H9 (cell line): ENCODE measurements around the gene OR2T12. TPM values are rescaled to one million over a fixed set of nuclear protein-coding genes. Genes with fewer than 3 reads are reported as not detected.

Source experiments
- DNase-seq: peaks from one replicate; pipeline ENCODE4 v3.0.0-alpha.2; 2017
- H2AFZ ChIP-seq: one replicate; pipeline ENCODE4 v1.6.1; 2013; ENCODE audit warnings: mild to moderate bottlenecking, low read length, control low read depth, moderate library complexity
- H2AK5ac ChIP-seq: 2 replicates; pipeline ENCODE4 v1.6.1; 2013; ENCODE audit warnings: low read length, control low read depth, mixed read lengths; ENCODE audit not compliant: insufficient read length
- H2BK120ac ChIP-seq: one replicate; pipeline ENCODE4 v1.6.1; 2013; ENCODE audit warnings: low read depth, mild to moderate bottlenecking, low read length, control low read depth, inconsistent platforms; ENCODE audit not compliant: poor library complexity, severe bottlenecking
- H2BK12ac ChIP-seq: 2 replicates; pipeline ENCODE4 v1.6.1; 2013; ENCODE audit warnings: low read length, control low read depth, mixed read lengths, low read depth; ENCODE audit not compliant: insufficient read length
- H2BK15ac ChIP-seq: 2 replicates; pipeline ENCODE4 v1.6.1; 2013; ENCODE audit warnings: low read depth, low read length, control low read depth
- H2BK20ac ChIP-seq: one replicate; pipeline ENCODE4 v1.6.1; 2013; ENCODE audit warnings: low read depth, mild to moderate bottlenecking, low read length, control low read depth, inconsistent platforms; ENCODE audit not compliant: poor library complexity, severe bottlenecking
- H2BK5ac ChIP-seq: 2 replicates; pipeline ENCODE4 v1.6.1; 2013; ENCODE audit warnings: low read length, control low read depth, mixed read lengths; ENCODE audit not compliant: insufficient read length
- H3K14ac ChIP-seq: 2 replicates; pipeline ENCODE4 v1.6.1; 2013; ENCODE audit warnings: low read length, control low read depth; ENCODE audit not compliant: insufficient read depth
- H3K18ac ChIP-seq: 2 replicates; pipeline ENCODE4 v1.6.1; 2013; ENCODE audit warnings: low read depth, mild to moderate bottlenecking, mixed read lengths, low read length, control low read depth; ENCODE audit not compliant: insufficient read length
- H3K23ac ChIP-seq: 2 replicates; pipeline ENCODE4 v1.6.1; 2013; ENCODE audit warnings: low read length, control low read depth, mixed read lengths, low read depth; ENCODE audit not compliant: insufficient read length
- H3K23me2 ChIP-seq: 2 replicates; pipeline ENCODE4 v1.6.1; 2013; ENCODE audit warnings: low read depth, mild to moderate bottlenecking, mixed read lengths, low read length, control low read depth; ENCODE audit not compliant: insufficient read length, poor library complexity, severe bottlenecking
- H3K27ac ChIP-seq: 2 replicates; pipeline ENCODE4 v1.5.1; 2013; ENCODE audit warnings: low read length, control low read depth, mixed read lengths, low read depth; ENCODE audit not compliant: insufficient read length
- H3K27me3 ChIP-seq: 2 replicates; pipeline ENCODE4 v1.6.1; 2013; ENCODE audit warnings: low read length, control low read depth, inconsistent platforms; ENCODE audit not compliant: insufficient read depth
- H3K4ac ChIP-seq: 2 replicates; pipeline ENCODE4 v1.6.1; 2013; ENCODE audit warnings: low read depth, mild to moderate bottlenecking, control low read depth, inconsistent platforms, low read length, moderate library complexity
- H3K4me1 ChIP-seq: 2 replicates; pipeline ENCODE4 v1.6.1; 2013; ENCODE audit warnings: low read length, control low read depth, inconsistent platforms; ENCODE audit not compliant: insufficient read depth
- H3K4me2 ChIP-seq: 2 replicates; pipeline ENCODE4 v1.6.1; 2013; ENCODE audit warnings: low read length, control low read depth, mixed read lengths; ENCODE audit not compliant: insufficient read length, insufficient read depth
- H3K56ac ChIP-seq: 2 replicates; pipeline ENCODE4 v1.6.1; 2013; ENCODE audit warnings: low read depth, mild to moderate bottlenecking, mixed read lengths, low read length, control low read depth; ENCODE audit not compliant: insufficient read length
- H3K79me1 ChIP-seq: 2 replicates; pipeline ENCODE4 v1.6.1; 2013; ENCODE audit warnings: low read depth, mild to moderate bottlenecking, moderate library complexity, low read length, control low read depth, inconsistent platforms; ENCODE audit not compliant: insufficient read depth, poor library complexity, severe bottlenecking
- H3K79me2 ChIP-seq: 2 replicates; pipeline ENCODE4 v1.6.1; 2013; ENCODE audit warnings: low read length, control low read depth, inconsistent platforms; ENCODE audit not compliant: insufficient read depth
- H3K9ac ChIP-seq: 2 replicates; pipeline ENCODE4 v1.6.1; 2013; ENCODE audit warnings: low read length, control low read depth, mixed read lengths; ENCODE audit not compliant: insufficient read length; ENCODE audit errors: extremely low read depth
- H3K9me3 ChIP-seq: one replicate; pipeline ENCODE4 v1.6.1; 2013; ENCODE audit warnings: low read depth, low read length, inconsistent platforms; ENCODE audit not compliant: control insufficient read depth
- H3T11ph ChIP-seq: one replicate; pipeline ENCODE4 v1.6.1; 2013; ENCODE audit warnings: mild to moderate bottlenecking, low read length, control low read depth, inconsistent platforms
- H4K20me1 ChIP-seq: one replicate; pipeline ENCODE4 v1.6.1; 2013; ENCODE audit not compliant: control insufficient read depth, insufficient read length, insufficient read depth
- H4K5ac ChIP-seq: 2 replicates; pipeline ENCODE4 v1.6.1; 2013; ENCODE audit warnings: low read depth, mild to moderate bottlenecking, mixed read lengths, low read length, control low read depth; ENCODE audit not compliant: insufficient read length
- H4K8ac ChIP-seq: replicated peaks from 2 replicates; pipeline ENCODE4 v1.6.1; 2013; ENCODE audit warnings: low read length, control low read depth, mixed read lengths, low read depth; ENCODE audit not compliant: insufficient read length
- H4K91ac ChIP-seq: 2 replicates; pipeline ENCODE4 v1.6.1; 2013; ENCODE audit warnings: low read depth, mild to moderate bottlenecking, moderate library complexity, mixed read lengths, low read length, control low read depth; ENCODE audit not compliant: insufficient read length
- H3K27ac Mint-ChIP-seq, 3 experiments: 2 replicates in 2 of 3; 3 replicates in 1 of 3; pipeline ENCODE4 v1.8.0; 2020 to 2021; ENCODE audit warnings: mixed read lengths in 3 of 3, mild to moderate bottlenecking in 1 of 3, moderate library complexity in 1 of 3
- H3K27me3 Mint-ChIP-seq: 2 replicates; pipeline ENCODE4 v1.8.0; 2021; ENCODE audit warnings: low read depth, mild to moderate bottlenecking, moderate library complexity, mixed read lengths
- H3K36me3 Mint-ChIP-seq, 3 experiments: 2 replicates in 2 of 3; 3 replicates in 1 of 3; pipeline ENCODE4 v1.8.0; 2020 to 2021; ENCODE audit warnings: low read depth in 3 of 3, mixed read lengths in 3 of 3; ENCODE audit not compliant: insufficient read depth in 1 of 3
- H3K4me1 Mint-ChIP-seq, 2 experiments: 2 replicates each; pipeline ENCODE4 v1.8.0; 2020; ENCODE audit warnings: mixed read lengths in 2 of 2
- H3K4me3 Mint-ChIP-seq, 2 experiments: 2 replicates in 1 of 2; 3 replicates in 1 of 2; pipeline ENCODE4 v1.8.0; 2020 to 2021; ENCODE audit warnings: mild to moderate bottlenecking in 2 of 2, mixed read lengths in 2 of 2, moderate library complexity in 1 of 2
- H3K9me3 Mint-ChIP-seq, 2 experiments: 2 replicates in 1 of 2; 3 replicates in 1 of 2; pipeline ENCODE4 v1.8.0; 2020; ENCODE audit warnings: mild to moderate bottlenecking in 2 of 2, mixed read lengths in 2 of 2, moderate library complexity in 1 of 2
- CTCF ChIP-seq: fragments of 200-600 bp; sonication (generic); conservative IDR thresholded peaks from 3 replicates; pipeline ENCODE4 v1.8.0; 2021; ENCODE audit warnings: antibody characterized with exemption, mild to moderate bottlenecking
- WGBS: extraction: QIAGEN DNeasy Blood & Tissue Kit; methylation state at CpG from one replicate; pipeline ENCODE4 v1.1.7; 2013; ENCODE audit warnings: missing lambda C conversion rate, low lambda C conversion rate, mixed read lengths; ENCODE audit not compliant: insufficient read length; ENCODE audit errors: extremely low coverage; 5-methylcytosine and 5-hydroxymethylcytosine counted together
- total RNA-seq: library from RNA; stranded (reverse); gene quantifications from 2 replicates; pipeline ENCODE4 v1.2.1, GENCODE V29; 2021

OR2T12 gene
- total RNA-seq, 1 experiment from 2014 or later, result not detected

- H3K56ac ChIP-seq, result no peak overlapping the region
- H2BK12ac ChIP-seq, result no peak overlapping the region
- H3K27me3 ChIP-seq, result no peaks in the 10 kb centered on the region
- H3K4me2 ChIP-seq, result no peak overlapping the region
- no peak overlapping the region for H2BK120ac ChIP-seq
- no peak for DNase-seq
- no peak overlapping the region for H2AFZ ChIP-seq
- H3K27ac Mint-ChIP-seq, result no peak overlapping the region
- H4K91ac ChIP-seq, result no peak overlapping the region
- no peak overlapping the region for H3K9ac ChIP-seq
- H3K4ac ChIP-seq, result no peak overlapping the region
- no peak overlapping the region for H3T11ph ChIP-seq
- H4K8ac ChIP-seq, result no peak overlapping the region
- H3K23me2 ChIP-seq, result no peaks in the 10 kb centered on the region
- no peak overlapping the region for H2BK15ac ChIP-seq
- H3K79me1 ChIP-seq, result no peaks in the 10 kb centered on the region
- H3K9me3 ChIP-seq, result peaks cover 52% of the 10 kb centered on the region
- H3K9me3 Mint-ChIP-seq, result peaks cover 74 to 81% of the 10 kb centered on the region in 2 experiments
- H3K79me2 ChIP-seq, result no peaks in the 10 kb centered on the region
- H3K4me1 ChIP-seq, result no peaks in the 10 kb centered on the region
- H2BK20ac ChIP-seq, result no peak overlapping the region
- no peak for TF ChIP-seq CTCF
- H3K23ac ChIP-seq, result no peak overlapping the region
- no peak overlapping the region for H2BK5ac ChIP-seq
- no peaks in the 10 kb centered on the region for H3K4me1 Mint-ChIP-seq
- WGBS, result no CpG with 5 or more reads among the region's 3 CpGs
- no peak overlapping the region for H2AK5ac ChIP-seq
- no peak overlapping the region for H4K5ac ChIP-seq
- no peak overlapping the region for H3K14ac ChIP-seq
- H4K20me1 ChIP-seq, result no peaks in the 10 kb centered on the region
- no peak overlapping the region for H3K18ac ChIP-seq
- H3K27me3 Mint-ChIP-seq, result no peaks in the 10 kb centered on the region; the same call in 1 of the 2 replicates
- no peak overlapping the region for H3K27ac ChIP-seq
- no peak overlapping the region for H3K4me3 Mint-ChIP-seq
- H3K36me3 Mint-ChIP-seq, result peaks cover 0 to 21% (median 8%) of the 10 kb centered on the region in 3 experiments; a peak in 6 of 7 replicates
Measured at GRCh38 chr1:248343451-248343850, 40.2 kb upstream of the OR2T12 start.
